GM12875 (cell line): Measurements from ENCODE around the gene AMACR.
A peak's percentile ranks its signal among the peaks of the same experiment; 100 is the strongest.

Experiments
- H3K4me3 ChIP-seq: one replicate; pipeline ENCODE4 v1.5.1; 2011; ENCODE audit warnings: low read depth, low read length, control low read depth
- CTCF ChIP-seq: IDR thresholded peaks from 2 replicates; pipeline ENCODE4 v1.5.1; 2011; ENCODE audit warnings: low read depth, mild to moderate bottlenecking, control low read depth, inconsistent platforms, low read length, moderate library complexity, borderline replicate concordance; ENCODE audit not compliant: insufficient read depth

The AMACR gene

GRCh38 chr5:34009610-34010009 is 1.8 kb upstream of the AMACR start:
- H3K4me3 ChIP-seq = no peak overlapping the region
- TF ChIP-seq CTCF = no peak

GRCh38 chr5:34008802-34009201 is 952 bp upstream of the AMACR start:
- no peak overlapping the region for H3K4me3 ChIP-seq
- TF ChIP-seq CTCF = no peak

- H3K4me3 ChIP-seq = peak overlapping the region; percentile 91
- TF ChIP-seq CTCF = no peak
Measured at GRCh38 chr5:34007201-34007620, 639 bp downstream of the AMACR start.

- no peak for TF ChIP-seq CTCF
- H3K4me3 ChIP-seq = no peak overlapping the region
Measured at GRCh38 chr5:34005681-34006080, 2.2 kb downstream of the AMACR start.

- H3K4me3 ChIP-seq = no peak overlapping the region
- no peak for TF ChIP-seq CTCF
Measured at GRCh38 chr5:34005211-34005610, 2.6 kb downstream of the AMACR start.

- no peak for TF ChIP-seq CTCF
- no peak overlapping the region for H3K4me3 ChIP-seq
Measured at GRCh38 chr5:34003941-34004340, 3.9 kb downstream of the AMACR start.

GRCh38 chr5:34002629-34003328 is 5.1 kb downstream of the AMACR start:
- TF ChIP-seq CTCF = no peak
- H3K4me3 ChIP-seq = no peak overlapping the region
